NCI-H526 (cell line): Measurements from ENCODE around the gene GPR22.
A peak's percentile ranks its signal among the peaks of the same experiment; 100 is the strongest.

Source experiments
- DNase-seq, 2 experiments: peaks; one replicate each; lab custom pipeline; 2025; lab: John Stamatoyannopoulos, UW

GPR22 gene, protein sequence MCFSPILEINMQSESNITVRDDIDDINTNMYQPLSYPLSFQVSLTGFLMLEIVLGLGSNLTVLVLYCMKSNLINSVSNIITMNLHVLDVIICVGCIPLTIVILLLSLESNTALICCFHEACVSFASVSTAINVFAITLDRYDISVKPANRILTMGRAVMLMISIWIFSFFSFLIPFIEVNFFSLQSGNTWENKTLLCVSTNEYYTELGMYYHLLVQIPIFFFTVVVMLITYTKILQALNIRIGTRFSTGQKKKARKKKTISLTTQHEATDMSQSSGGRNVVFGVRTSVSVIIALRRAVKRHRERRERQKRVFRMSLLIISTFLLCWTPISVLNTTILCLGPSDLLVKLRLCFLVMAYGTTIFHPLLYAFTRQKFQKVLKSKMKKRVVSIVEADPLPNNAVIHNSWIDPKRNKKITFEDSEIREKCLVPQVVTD

GRCh38 chr7:107469929-107470328 is at the start of gene GPR22:
TSS of gene GPR22 (plus strand) at chr7:107470057. CDS start at chr7:107474061, 4,004 bp downstream.
- DNase-seq, result no peak

- DNase-seq, result no peak
Measured at GRCh38 chr7:107427462-107427861, 42.4 kb upstream of the GPR22 start.

- DNase-seq, result peak in 1 of 2 experiments; percentile 10
Measured at GRCh38 chr7:107428642-107429041, 41.2 kb upstream of the GPR22 start.

DNA sequence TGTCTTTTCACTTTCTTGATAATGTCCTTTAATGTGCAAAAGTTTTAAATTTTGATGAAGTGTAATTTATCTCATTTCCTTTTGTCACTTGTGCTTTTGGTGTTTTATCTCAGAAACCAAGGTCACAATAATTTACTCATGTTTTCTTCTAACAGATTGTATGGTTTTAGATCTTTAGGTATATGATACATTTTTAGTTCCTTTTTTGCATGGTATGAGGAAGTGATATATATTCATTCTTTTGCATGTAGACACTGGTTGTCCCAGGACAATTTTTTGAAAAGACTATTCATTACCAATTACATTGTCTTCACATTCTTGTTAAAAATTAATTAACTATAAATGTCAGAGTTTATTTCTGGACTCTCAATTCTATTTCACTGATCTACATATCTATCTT is 39.8 kb upstream of the GPR22 start:
- no peak for DNase-seq

DNA sequence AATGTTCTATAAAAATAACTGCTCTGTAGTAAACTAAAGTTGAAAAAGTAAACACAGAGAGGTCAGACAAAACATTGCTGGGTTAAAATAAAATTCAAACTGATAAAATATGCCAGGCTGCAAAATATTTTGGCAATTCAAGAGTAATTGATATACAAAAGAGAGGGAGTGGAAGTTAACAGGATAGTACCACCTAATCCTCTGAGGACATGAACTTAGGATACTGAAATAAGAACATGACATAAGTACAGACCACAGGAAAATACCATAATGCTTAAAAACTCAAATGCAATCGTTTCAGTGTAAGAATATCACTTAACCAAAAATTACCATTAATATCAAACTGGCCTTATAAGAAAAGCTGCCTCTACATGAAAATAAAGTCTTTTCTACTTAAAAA is 37.6 kb upstream of the GPR22 start:
- DNase-seq, result no peak

DNA sequence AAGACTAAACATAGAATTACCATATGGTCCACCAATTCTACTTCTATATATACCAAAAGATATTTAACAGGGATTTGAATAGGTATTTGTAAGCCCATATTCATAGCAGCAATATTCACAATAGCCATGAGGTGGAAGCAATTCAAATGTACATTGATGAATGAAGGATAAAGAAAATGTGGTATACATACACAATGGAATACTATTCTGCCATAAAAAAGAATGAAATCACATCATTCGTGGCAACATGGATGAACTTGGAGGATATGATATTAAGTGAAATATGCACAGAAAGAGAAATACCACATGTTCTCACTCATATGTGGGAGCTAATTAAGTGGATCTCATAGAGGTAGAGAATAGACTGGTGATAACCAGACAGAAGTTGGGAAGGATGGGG is 34.1 kb upstream of the GPR22 start:
- no peak for DNase-seq

DNA sequence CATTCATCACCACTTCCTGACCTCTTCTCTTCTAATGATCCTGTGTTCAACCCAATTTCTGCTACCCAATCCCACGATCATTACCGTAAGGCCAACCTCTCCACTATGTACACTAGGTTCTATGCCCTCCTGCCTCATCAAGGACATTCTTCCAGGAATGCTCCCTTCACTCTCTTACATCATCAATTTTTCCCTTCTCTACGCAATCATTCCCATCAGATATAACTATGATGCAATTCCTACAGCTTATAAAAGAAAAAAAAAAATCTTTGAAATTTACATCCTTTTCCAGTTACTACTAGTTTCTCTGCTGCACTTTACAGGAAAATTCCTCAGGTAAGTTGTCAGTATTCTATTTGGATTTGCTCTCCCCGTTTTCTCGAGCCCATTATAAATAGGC is 30.8 kb upstream of the GPR22 start:
- no peak for DNase-seq

GRCh38 chr7:107441581-107442422 is 28.1 kb upstream of the GPR22 start:
- DNase-seq, result no peak

DNA sequence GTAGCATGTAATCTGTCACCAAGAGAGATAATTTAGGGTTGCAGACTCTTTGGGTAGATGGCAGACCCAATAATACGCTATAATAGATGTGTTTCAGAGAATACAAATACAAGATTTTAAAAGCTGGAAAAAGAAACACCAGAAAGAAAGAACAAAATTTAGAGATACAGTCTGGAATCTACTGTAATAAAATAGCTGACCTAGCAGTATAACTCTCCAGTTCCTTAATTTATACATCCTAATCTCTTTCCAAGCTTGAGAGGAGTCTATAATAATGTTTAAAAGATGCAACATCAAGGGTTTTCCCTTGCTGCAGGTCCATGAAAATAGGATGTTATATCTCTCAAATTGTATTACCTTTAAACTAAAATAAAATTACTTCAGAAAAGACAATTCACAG is 27.2 kb upstream of the GPR22 start:
- no peak for DNase-seq

DNA sequence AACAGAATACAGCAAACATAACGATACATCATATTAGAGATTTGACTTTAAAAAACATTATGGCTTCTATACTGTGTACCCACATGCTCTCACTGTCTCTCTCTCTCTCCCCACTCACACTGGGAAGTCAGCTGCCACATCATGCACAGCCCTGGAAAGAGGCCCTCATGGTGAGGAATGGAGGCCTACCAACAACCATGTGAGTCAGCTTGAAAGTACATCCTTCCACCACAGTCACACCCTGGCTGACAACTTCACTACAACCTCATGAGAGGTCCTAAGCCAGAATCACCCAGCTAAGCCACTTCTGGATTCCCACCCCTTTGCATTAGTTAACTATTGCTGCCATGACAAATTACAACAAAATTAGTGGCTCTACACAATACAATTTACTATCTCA is 23.3 kb upstream of the GPR22 start:
- no peak for DNase-seq

- no peak for DNase-seq
Measured at GRCh38 chr7:107446988-107447387, 22.9 kb upstream of the GPR22 start.

DNA sequence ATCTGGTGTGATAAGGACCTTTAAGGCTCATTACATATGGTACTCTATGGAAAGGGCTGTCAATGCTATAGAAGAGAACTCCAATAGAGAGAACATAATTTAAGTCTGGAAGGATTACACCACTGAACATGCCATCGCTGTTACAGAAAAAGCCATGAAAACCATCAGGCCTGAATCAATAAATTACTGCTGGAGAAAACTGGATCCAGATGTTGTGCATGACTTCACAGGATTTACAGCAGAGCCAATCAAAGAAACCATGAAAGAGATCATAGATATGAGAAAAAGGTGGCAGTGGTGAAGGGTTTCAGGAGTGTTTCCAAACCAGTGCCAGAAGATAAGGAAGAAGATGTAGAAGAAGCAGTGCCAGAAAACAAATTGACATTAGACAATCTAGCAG is 18.9 kb upstream of the GPR22 start:
- DNase-seq, result no peak

DNA sequence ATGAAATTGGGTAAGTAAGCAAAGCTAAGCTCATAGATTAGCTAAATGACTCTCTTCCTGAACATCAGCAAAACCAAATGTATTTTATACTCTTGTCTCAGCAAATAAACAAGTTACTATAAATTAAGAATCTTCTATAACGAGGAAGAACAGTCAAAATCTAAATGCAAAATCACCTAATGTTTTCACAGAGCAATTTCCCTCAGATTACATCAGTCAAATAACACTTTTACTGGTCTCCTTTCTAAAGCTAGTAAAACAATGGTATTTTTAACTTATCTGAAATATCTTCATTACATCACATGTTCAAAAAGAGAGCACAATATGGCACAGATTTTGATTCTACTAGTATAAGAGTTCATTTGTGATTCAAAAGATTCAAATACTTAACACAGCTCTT is 16.5 kb upstream of the GPR22 start:
- DNase-seq, result no peak

DNA sequence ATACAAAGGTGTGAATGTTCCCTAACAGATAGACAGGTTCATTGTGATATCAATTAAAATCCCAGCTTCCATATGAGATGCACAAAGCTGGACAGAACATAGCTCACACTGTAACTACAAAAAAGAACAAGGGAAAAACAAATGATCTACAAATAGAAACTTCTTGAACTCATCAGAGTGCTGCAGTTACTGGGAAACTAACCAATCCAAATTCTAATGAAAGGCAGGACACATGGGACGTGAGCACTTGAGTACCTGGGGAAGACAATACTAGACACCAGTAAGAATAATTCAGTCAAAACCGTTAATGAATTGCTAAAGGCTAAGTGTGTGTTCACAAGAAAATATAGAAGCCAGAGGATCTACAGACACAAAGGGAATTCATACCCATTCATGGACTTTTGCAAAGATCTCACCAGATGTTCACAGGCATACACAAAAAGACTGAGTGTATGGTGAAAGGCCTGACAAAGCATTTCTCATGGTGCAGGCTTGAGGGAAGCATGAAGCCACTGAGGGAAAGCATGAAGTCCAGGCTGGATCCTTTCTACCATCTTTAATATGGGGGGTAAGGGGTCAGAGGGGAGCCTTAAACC is 7.8 kb upstream of the GPR22 start:
- no peak for DNase-seq

- peak; percentile 10 to 84 for DNase-seq
Measured at GRCh38 chr7:107463139-107464078, 6.4 kb upstream of the GPR22 start.

DNA sequence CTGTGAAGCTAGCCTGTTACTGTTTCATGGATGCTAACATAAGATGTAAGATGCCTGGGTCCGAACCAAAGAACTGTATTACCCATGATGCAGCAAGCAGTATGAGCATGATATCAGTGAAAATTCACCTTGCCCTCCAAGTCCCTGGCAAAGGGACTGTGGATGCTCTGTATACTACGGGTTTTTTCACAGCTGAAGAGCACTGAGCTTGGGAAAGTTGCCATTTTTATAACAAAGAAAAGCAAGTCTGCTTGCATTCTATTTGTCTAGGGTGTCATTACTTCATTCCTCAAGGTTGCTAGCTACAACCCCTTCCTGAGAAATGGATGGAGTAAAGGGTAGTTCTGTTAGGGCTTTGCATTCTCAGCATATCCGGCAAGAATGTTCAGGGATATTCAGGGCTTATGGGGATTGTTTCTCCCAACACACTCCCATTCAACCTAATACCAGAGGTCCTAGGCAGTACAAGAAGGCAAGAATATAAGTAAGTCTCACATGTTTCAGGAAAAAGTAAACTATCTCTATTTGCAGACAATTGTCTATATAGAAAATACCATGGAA is 5.1 kb upstream of the GPR22 start:
- DNase-seq, result no peak

- no peak for DNase-seq
Measured at GRCh38 chr7:107467972-107468371, 1.9 kb upstream of the GPR22 start.

- no peak for DNase-seq
Measured at GRCh38 chr7:107468824-107469223, 1.0 kb upstream of the GPR22 start.

DNA sequence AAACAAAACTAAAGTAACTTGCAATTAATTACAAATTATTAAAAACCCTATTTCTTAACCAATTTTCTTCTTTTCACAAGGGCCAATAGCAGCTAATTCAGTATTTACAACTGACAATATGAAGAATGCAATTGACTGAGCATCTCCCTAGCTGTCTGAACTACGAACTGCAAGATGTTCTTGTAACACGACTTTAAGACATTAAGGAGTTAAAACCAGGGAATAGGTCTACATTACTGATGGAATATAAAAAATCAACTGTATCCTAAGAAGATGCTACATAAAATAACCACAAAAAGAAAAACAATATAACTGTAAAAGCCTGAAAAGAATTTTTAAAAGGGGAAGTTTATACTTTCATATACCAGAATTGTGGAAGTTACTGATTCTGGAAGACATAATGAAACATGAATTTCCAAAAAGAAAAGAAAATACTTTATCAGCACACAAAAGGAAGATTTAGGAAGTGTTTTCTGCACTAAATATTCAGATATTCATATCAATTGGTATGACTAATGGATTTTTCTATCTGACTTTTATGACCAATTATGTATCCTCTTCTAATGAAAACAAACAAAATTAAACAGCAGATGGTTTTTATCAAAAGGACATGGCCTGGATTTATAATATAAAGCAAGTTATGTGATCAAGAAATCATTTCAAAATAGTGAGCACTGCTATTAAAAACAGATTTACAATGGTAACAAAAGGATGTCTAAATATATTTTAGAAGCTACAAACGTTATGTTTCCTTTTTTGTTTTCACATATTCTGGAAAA is 1.6 kb downstream of the GPR22 start:
- DNase-seq, result no peak

DNA sequence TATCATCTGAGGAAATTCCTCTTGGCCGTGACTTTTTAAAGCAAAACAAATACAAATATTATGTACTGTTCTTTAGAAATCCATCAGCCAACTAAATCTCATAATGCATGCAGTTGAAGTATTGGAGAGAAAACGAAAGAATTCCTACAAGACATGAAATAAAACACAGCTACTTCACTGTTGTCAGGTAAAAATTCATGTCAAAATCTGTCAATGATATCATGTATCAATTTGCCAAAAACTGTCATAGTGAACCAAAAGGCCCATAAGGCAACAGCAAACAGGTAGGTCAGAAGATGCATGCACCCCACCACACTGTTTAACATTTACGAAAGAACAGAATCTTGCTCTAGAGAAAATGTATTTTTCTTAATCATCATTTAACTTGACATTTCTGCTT is 2.3 kb downstream of the GPR22 start:
- DNase-seq, result no peak

DNA sequence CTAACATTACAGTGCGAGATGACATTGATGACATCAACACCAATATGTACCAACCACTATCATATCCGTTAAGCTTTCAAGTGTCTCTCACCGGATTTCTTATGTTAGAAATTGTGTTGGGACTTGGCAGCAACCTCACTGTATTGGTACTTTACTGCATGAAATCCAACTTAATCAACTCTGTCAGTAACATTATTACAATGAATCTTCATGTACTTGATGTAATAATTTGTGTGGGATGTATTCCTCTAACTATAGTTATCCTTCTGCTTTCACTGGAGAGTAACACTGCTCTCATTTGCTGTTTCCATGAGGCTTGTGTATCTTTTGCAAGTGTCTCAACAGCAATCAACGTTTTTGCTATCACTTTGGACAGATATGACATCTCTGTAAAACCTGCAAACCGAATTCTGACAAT is 4.3 kb downstream of the GPR22 start:
- DNase-seq, result no peak
